HUES64 (cell line): ENCODE results near the gene IL3RA. TPM values are rescaled to one million over a fixed set of nuclear protein-coding genes. Genes with fewer than 3 reads are reported as not detected.
"Not testable (repeated sequence)": the region's sequence is repeated elsewhere in the genome, so short reads cannot be mapped to it uniquely, and the experiment has no call there.

Source experiments
- H3K27ac ChIP-seq: 2 replicates; pipeline ENCODE4 v1.7.0; 2013; ENCODE audit warnings: low read depth, low read length, inconsistent platforms
- H3K27me3 ChIP-seq: 2 replicates; pipeline ENCODE4 v1.6.1; 2013; ENCODE audit warnings: mild to moderate bottlenecking, low read length; ENCODE audit not compliant: insufficient read depth
- H3K36me3 ChIP-seq: 2 replicates; pipeline ENCODE4 v1.6.1; 2013; ENCODE audit warnings: mild to moderate bottlenecking, low read length; ENCODE audit not compliant: insufficient read depth
- H3K4me1 ChIP-seq: 2 replicates; pipeline ENCODE4 v1.6.1; 2013; ENCODE audit warnings: mild to moderate bottlenecking, low read length, moderate library complexity; ENCODE audit not compliant: insufficient read depth
- H3K4me3 ChIP-seq: 2 replicates; pipeline ENCODE4 v1.5.1; 2013; ENCODE audit warnings: mild to moderate bottlenecking, low read length, moderate library complexity
- H3K9ac ChIP-seq: 2 replicates; pipeline ENCODE4 v1.6.1; 2013; ENCODE audit warnings: mild to moderate bottlenecking, low read depth, low read length
- H3K9me3 ChIP-seq: 2 replicates; pipeline ENCODE4 v1.6.1; 2013; ENCODE audit warnings: low read depth, low read length; ENCODE audit not compliant: insufficient read depth
- WGBS: fragments of 150-250, 120-280 bp; methylation state at CpG from one replicate; pipeline ENCODE4 v1.1.7; 2013; ENCODE audit warnings: missing lambda C conversion rate; 5-methylcytosine and 5-hydroxymethylcytosine counted together
- polyA plus RNA-seq, 2 experiments: library from polyadenylated mRNA; stranded (reverse); fragments of 50-300 nt; gene quantifications; one replicate each; pipeline ENCODE4 v1.2.3, GENCODE V29; 2013

Gene IL3RA
- polyA plus RNA-seq (2013, experiment 1 of 2) = 0.15 TPM
- not detected for polyA plus RNA-seq (2013, experiment 2 of 2)

- H3K27me3 ChIP-seq = no peaks in the 10 kb centered on the region
- no peak within 1 kb of the TSS for H3K4me3 ChIP-seq
- peaks cover 5% of the 10 kb centered on the region for H3K9me3 ChIP-seq
- H3K9ac ChIP-seq = no peak within 1 kb of the TSS
- no peaks in the 10 kb centered on the region for H3K4me1 ChIP-seq
- WGBS = 76% methylated on average over 14 of the region's 14 CpGs
- H3K27ac ChIP-seq = no peak within 1 kb of the TSS
- H3K36me3 ChIP-seq = no peaks in the 10 kb centered on the region
These were observed at the start of gene IL3RA for GRCh38 chrX:1336331-1336943. Gene IL3RA, plus strand, starts transcription at chrX:1336785. Its CDS starts 4,981 bp downstream, at chrX:1341766.

GRCh38 chrX:1289535-1289934 is 47.0 kb upstream of the IL3RA start:
- Histone ChIP-seq H3K4me3 (no peak overlapping the region), H3K27ac (no peak overlapping the region), H3K9me3 (no peaks in the 10 kb centered on the region), H3K4me1 (no peaks in the 10 kb centered on the region), H3K27me3 (no peaks in the 10 kb centered on the region), H3K9ac (no peak overlapping the region), H3K36me3 (no peaks in the 10 kb centered on the region)
- WGBS = 94% methylated on average over 1 of the region's 1 CpG

GRCh38 chrX:1291110-1291740 is 45.4 kb upstream of the IL3RA start:
- Histone ChIP-seq H3K36me3 (no peaks in the 10 kb centered on the region), H3K9me3 (no peaks in the 10 kb centered on the region), H3K9ac (no peak overlapping the region), H3K4me1 (no peaks in the 10 kb centered on the region), H3K27ac (no peak overlapping the region), H3K27me3 (no peaks in the 10 kb centered on the region), H3K4me3 (no peak overlapping the region)
- WGBS = 82% methylated on average over 9 of the region's 9 CpGs

GRCh38 chrX:1292575-1293290 is 43.9 kb upstream of the IL3RA start:
- no peaks in the 10 kb centered on the region for H3K9me3 ChIP-seq
- 83% methylated on average over 19 of the region's 22 CpGs for WGBS
- no peaks in the 10 kb centered on the region for H3K36me3 ChIP-seq
- H3K27me3 ChIP-seq = no peaks in the 10 kb centered on the region
- no peaks in the 10 kb centered on the region for H3K4me1 ChIP-seq
- no peak overlapping the region for H3K27ac ChIP-seq
- H3K4me3 ChIP-seq = no peak overlapping the region
- no peak overlapping the region for H3K9ac ChIP-seq

GRCh38 chrX:1294301-1295067 is 42.1 kb upstream of the IL3RA start:
- H3K27me3 ChIP-seq = no peaks in the 10 kb centered on the region
- 89% methylated on average over 28 of the region's 29 CpGs for WGBS
- no peak overlapping the region for H3K9ac ChIP-seq
- no peaks in the 10 kb centered on the region for H3K36me3 ChIP-seq
- no peak overlapping the region for H3K4me3 ChIP-seq
- H3K27ac ChIP-seq = no peak overlapping the region
- peaks cover 7% of the 10 kb centered on the region for H3K9me3 ChIP-seq
- no peaks in the 10 kb centered on the region for H3K4me1 ChIP-seq

- Histone ChIP-seq H3K9ac (no peak overlapping the region), H3K27ac (no peak overlapping the region), H3K4me3 (no peak overlapping the region), H3K36me3 (no peaks in the 10 kb centered on the region), H3K4me1 (peaks cover 5% of the 10 kb centered on the region; the same call in 1 of the 2 replicates), H3K27me3 (no peaks in the 10 kb centered on the region), H3K9me3 (peaks cover 7% of the 10 kb centered on the region)
- WGBS = 88% methylated on average over 10 of the region's 10 CpGs
These were observed 41.0 kb upstream of the IL3RA start for GRCh38 chrX:1295550-1295949.

- H3K27ac ChIP-seq, H3K27me3 ChIP-seq, H3K4me3 ChIP-seq, H3K9me3 ChIP-seq, H3K4me1 ChIP-seq, H3K9ac ChIP-seq, H3K36me3 ChIP-seq: not testable (repeated sequence)
- WGBS = 95% methylated on average over 4 of the region's 8 CpGs
These were observed 39.0 kb upstream of the IL3RA start for GRCh38 chrX:1297591-1297990.

- no peaks in the 10 kb centered on the region for H3K27me3 ChIP-seq
- WGBS = 23% methylated on average over 14 of the region's 15 CpGs
- H3K4me1 ChIP-seq = peaks cover 5% of the 10 kb centered on the region; the same call in 1 of the 2 replicates
- no peak overlapping the region for H3K4me3 ChIP-seq
- no peak overlapping the region for H3K9ac ChIP-seq
- no peaks in the 10 kb centered on the region for H3K36me3 ChIP-seq
- no peak overlapping the region for H3K27ac ChIP-seq
- H3K9me3 ChIP-seq = peaks cover 7% of the 10 kb centered on the region
These were observed 36.1 kb upstream of the IL3RA start for GRCh38 chrX:1300449-1300848.

GRCh38 chrX:1305411-1305810 is 31.2 kb upstream of the IL3RA start:
- H3K36me3 ChIP-seq = no peaks in the 10 kb centered on the region
- peaks cover under 1% of the 10 kb centered on the region; the same call in 1 of the 2 replicates for H3K4me1 ChIP-seq
- H3K9me3 ChIP-seq = 0 out of 2 replicates have a peak, but pooled peaks cover 7% of the 10 kb centered on the region
- no peak overlapping the region for H3K4me3 ChIP-seq
- no peaks in the 10 kb centered on the region for H3K27me3 ChIP-seq
- H3K9ac ChIP-seq = no peak overlapping the region
- H3K27ac ChIP-seq = no peak overlapping the region
- WGBS = 95% methylated on average over 14 of the region's 14 CpGs

GRCh38 chrX:1306909-1307625 is 29.5 kb upstream of the IL3RA start:
- Histone ChIP-seq H3K4me3 (no peak overlapping the region), H3K4me1 (no peaks in the 10 kb centered on the region), H3K36me3 (no peaks in the 10 kb centered on the region), H3K27me3 (no peaks in the 10 kb centered on the region), H3K9ac (no peak overlapping the region), H3K27ac (no peak overlapping the region), H3K9me3 (0 out of 2 replicates have a peak, but pooled peaks cover 7% of the 10 kb centered on the region)
- 89% methylated on average over 15 of the region's 15 CpGs for WGBS
